Measurements from ENCODE around the gene TBR1. TPM values are rescaled to one million over a fixed set of nuclear protein-coding genes. Genes with fewer than 3 reads are reported as not detected.
A peak's percentile ranks its signal among the peaks of the same experiment; 100 is the strongest.

Gene TBR1
- total and polyA plus RNA-seq, 3 donors from 2014 or later = 0.92 to 5.3 (median 2.4) TPM

GRCh38 chr2:161434118-161434517 lies 18.0 kb downstream of the TBR1 start:
- H3K27me3 ChIP-seq = no peaks in the 10 kb centered on the region
- H3K36me3 ChIP-seq (ENCODE audit: low read depth, missing control alignments) = no peaks in the 10 kb centered on the region
- no peak for DNase-seq
- H3K9me3 ChIP-seq = no peaks in the 10 kb centered on the region
- TF ChIP-seq POLR2A (IDR thresholded peaks at IDR 0.05) = no peak
- no peak for TF ChIP-seq CTCF (IDR thresholded peaks at IDR 0.05)
- H3K27ac ChIP-seq = no peak overlapping the region
- H3K4me1 ChIP-seq = no peaks in the 10 kb centered on the region
- intact Hi-C loops (cut with DNase I; ENCODE audit: low total_unique reads) = no loop called here
- no peak overlapping the region for H3K4me3 ChIP-seq
- WGBS, 2 donors = 27 to 36% methylated on average over 1 of the region's 1 CpG

GRCh38 chr2:161436411-161436810 lies 20.3 kb downstream of the TBR1 start:
- H3K4me3 ChIP-seq = no peak overlapping the region
- intact Hi-C loops (cut with DNase I; ENCODE audit: low total_unique reads) = no loop called here
- 89 to 90% methylated on average over 3 of the region's 3 CpGs for WGBS, 2 donors

GRCh38 chr2:161438598-161438997 lies 22.5 kb downstream of the TBR1 start:
- Histone ChIP-seq H3K36me3 (ENCODE audit: low read depth, missing control alignments) (no peaks in the 10 kb centered on the region), H3K4me1 (no peaks in the 10 kb centered on the region), H3K27me3 (no peaks in the 10 kb centered on the region), H3K4me3 (no peak overlapping the region), H3K27ac (no peak overlapping the region), H3K9me3 (no peaks in the 10 kb centered on the region)
- 57 to 69% methylated on average over 2 of the region's 2 CpGs for WGBS, 2 donors
- DNase-seq = no peak
- intact Hi-C loops (cut with DNase I; ENCODE audit: low total_unique reads) = no loop called here
- no peak for TF ChIP-seq POLR2A (IDR thresholded peaks at IDR 0.05)
- no peak for TF ChIP-seq CTCF (IDR thresholded peaks at IDR 0.05)

More at GRCh38 chr2:161436411-161436810, 20.3 kb downstream of the TBR1 start:
- H3K27ac ChIP-seq = no peak overlapping the region
- no peaks in the 10 kb centered on the region for H3K36me3 ChIP-seq (ENCODE audit: low read depth, missing control alignments)
- H3K27me3 ChIP-seq = no peaks in the 10 kb centered on the region
- no peak for DNase-seq
- no peaks in the 10 kb centered on the region for H3K4me1 ChIP-seq
- no peaks in the 10 kb centered on the region for H3K9me3 ChIP-seq
- TF ChIP-seq CTCF (IDR thresholded peaks at IDR 0.05) (no peak), POLR2A (IDR thresholded peaks at IDR 0.05) (no peak)

GRCh38 chr2:161445097-161445496 lies 29.0 kb downstream of the TBR1 start:
- H3K27me3 ChIP-seq = no peaks in the 10 kb centered on the region
- no peak overlapping the region for H3K27ac ChIP-seq
- intact Hi-C loops (cut with DNase I; ENCODE audit: low total_unique reads) = no loop called here
- 57 to 80% methylated on average over 12 of the region's 12 CpGs for WGBS, 2 donors
- H3K4me3 ChIP-seq = no peak overlapping the region
- no peak for TF ChIP-seq POLR2A (IDR thresholded peaks at IDR 0.05)
- no peak for TF ChIP-seq CTCF (IDR thresholded peaks at IDR 0.05)
- H3K9me3 ChIP-seq = no peaks in the 10 kb centered on the region
- no peaks in the 10 kb centered on the region for H3K36me3 ChIP-seq (ENCODE audit: low read depth, missing control alignments)
- no peaks in the 10 kb centered on the region for H3K4me1 ChIP-seq
- peak; percentile 29 for DNase-seq

- Histone ChIP-seq H3K27me3 (no peaks in the 10 kb centered on the region), H3K27ac (no peak overlapping the region), H3K36me3 (ENCODE audit: low read depth, missing control alignments) (no peaks in the 10 kb centered on the region), H3K9me3 (no peaks in the 10 kb centered on the region), H3K4me3 (no peak overlapping the region), H3K4me1 (no peaks in the 10 kb centered on the region)
- no peak for DNase-seq
- no peak for TF ChIP-seq CTCF (IDR thresholded peaks at IDR 0.05)
- intact Hi-C loops (cut with DNase I; ENCODE audit: low total_unique reads) = no loop called here
These were observed 32.3 kb downstream of the TBR1 start for GRCh38 chr2:161448431-161448830.
